SW 1271 (cell line): Measurements from ENCODE around the gene CIRBP.

Experiments
- DNase-seq, 2 experiments: peaks; one replicate each; lab custom pipeline; 2025; lab: John Stamatoyannopoulos, UW

The CIRBP gene

DNA sequence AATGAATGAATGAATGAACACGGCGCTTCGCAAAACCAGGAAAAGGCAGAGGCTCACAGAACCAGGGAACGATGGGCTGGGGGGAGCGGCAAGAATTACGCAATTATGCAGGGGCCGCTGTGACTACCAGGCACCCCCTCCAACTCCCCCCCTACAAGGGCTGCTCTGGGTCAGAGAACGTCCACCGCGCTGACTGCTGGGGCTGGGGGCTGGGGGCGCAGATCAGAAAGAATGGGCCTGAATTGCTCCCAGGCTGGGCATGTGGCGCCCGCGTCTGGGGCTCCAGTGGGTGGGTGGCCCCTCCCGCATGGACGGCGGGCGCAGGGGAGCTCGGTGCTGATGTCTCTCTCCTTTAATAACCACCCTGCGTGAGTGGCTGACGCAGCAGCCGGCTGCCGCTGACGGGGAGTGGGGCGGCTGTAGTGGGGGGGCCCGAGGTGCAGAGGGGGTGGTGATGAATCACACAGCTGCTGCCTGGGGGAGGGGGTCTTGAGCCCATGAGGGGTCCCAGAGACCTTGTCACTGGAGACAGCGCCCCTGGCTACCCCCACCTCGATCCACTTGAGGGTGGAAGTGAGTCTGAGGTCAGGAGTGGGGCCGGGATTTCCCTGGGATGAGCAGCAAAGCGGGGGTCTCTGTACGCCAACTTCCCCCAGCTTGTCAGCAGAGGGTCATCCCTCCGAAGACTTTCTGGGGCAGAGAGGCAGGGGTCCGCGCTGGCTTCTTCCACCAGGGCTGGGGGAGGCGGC lies 1.5 kb upstream of the CIRBP start:
- no peak for DNase-seq

DNA sequence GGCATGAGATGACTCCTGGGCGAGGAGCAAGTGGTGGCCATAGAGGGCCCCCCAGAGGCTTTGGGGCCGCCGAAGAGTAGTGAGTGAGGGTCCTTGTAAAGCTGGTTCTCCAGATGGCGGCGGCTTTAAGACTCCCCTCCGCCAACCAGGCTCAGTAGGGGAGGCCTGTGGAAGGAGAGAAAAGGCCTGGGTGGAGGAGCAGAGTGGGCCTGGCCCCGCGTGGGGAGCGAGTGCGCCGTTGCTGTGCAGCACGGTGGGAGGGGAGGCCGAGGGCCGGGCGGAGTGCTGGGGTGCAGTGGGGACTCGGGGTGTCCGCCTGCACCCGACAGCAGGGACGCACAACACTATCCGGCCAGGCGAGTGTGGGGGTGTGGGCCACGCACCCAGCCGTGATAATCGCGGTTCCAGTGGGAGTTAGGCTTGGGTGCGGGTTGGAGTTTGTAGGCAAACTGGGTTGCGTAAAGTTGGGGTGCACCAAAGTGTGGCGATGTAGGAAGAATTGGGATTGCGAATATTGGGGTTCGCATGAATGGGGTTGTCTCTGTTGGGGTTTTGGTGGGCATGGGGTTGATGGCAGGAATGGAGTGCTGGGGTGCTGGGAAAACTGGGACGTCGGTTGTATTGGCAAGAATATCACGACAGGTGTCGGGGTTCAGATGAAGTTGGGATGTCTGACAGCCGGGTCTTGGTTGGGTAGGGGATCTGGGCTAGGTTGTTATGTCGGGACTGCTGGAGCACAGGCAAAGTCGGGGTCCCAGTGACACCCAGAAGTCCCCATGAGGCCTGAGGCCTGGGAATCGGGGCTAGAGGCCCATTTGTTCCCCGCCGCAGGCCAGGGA lies 687 bp upstream of the CIRBP start:
- DNase-seq = no peak

DNA sequence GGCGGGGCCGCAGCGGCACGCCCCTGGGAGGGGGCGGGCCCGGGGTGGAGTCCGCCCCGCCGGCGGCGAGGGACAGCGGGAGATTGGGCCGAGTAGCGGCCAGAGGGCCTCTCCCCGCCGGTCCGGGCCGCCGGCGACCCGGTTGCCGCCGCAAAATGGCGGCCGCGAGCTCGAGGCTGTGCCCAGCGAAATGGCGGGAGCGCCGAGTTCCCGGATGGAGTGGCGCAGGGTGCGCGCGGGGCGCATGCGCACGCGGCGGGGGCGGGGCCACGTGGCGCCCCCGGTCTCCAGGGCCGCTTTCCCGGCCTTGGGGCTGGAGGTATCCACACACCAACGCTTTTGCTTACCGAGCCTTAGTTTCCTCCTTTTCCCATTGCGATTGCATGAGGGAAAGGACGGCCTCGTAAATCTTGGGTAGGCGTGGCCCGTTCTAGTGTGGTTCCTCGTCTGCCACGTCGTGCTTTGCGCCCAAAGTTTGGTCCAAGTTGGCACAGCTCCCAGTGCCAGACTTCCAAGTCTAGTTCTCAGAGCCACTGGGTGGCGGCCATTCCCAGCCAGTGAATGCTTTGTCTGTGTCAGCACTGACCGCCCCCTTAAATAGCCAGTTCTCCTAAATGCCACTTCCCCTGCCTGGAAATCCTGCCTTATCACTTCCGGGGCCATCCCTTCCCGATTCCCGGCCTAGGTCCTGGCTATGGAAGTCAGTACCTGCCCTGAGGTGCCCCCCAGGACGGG lies 513 bp downstream of the CIRBP start:
- DNase-seq = peak; percentile 65 to 85

DNA sequence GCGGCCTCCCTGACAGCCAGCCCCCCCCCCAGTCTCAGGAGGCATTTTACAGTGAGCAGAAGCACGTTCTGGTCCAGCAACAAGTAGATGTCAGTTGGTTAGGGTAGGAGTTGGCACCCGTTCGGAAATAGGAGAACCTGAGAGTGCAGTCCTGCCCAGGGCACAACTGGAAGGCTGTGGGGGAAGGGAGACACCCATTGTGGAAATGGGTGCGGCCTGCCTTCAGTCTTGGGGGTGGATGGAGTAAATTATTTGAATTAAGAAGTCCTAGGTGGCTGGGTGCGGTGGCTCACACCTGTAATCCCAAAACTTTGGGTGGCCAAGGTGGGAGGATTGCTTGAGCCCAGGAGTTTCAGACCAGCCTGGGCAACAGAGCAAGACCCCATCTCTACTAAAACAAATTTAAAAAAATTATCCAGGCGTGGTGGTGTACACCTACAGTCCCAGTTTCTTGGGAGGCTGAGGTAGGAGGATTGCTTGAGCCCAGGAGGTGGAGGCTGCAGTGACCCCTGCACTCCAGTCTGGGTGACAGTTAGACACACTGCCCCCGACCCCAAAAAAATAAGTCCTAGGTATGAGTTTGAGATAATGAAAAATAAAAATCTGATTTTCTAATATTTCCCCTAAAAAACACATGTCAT lies 1.2 kb downstream of the CIRBP start:
- no peak for DNase-seq

DNA sequence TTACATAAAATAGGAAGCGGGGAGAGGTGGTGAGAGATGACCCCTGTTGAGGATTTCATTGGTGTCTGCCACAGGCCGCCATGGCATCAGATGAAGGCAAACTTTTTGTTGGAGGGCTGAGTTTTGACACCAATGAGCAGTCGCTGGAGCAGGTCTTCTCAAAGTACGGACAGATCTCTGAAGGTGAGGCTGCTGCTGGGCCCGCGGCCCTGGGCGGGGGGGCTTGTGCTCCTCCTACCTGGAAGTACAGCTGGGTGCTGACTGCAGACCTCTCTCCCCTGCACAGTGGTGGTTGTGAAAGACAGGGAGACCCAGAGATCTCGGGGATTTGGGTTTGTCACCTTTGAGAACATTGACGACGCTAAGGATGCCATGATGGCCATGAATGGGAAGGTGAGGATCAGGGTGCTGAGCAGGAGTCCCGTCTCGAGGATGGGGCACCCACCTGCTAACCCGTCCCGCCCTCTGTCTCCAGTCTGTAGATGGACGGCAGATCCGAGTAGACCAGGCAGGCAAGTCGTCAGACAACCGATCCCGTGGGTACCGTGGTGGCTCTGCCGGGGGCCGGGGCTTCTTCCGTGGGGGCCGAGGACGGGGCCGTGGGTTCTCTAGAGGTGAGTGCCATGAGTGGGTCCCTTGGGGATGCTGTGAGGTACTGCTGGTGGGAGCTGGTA lies 1.9 kb downstream of the CIRBP start:
- no peak for DNase-seq

DNA sequence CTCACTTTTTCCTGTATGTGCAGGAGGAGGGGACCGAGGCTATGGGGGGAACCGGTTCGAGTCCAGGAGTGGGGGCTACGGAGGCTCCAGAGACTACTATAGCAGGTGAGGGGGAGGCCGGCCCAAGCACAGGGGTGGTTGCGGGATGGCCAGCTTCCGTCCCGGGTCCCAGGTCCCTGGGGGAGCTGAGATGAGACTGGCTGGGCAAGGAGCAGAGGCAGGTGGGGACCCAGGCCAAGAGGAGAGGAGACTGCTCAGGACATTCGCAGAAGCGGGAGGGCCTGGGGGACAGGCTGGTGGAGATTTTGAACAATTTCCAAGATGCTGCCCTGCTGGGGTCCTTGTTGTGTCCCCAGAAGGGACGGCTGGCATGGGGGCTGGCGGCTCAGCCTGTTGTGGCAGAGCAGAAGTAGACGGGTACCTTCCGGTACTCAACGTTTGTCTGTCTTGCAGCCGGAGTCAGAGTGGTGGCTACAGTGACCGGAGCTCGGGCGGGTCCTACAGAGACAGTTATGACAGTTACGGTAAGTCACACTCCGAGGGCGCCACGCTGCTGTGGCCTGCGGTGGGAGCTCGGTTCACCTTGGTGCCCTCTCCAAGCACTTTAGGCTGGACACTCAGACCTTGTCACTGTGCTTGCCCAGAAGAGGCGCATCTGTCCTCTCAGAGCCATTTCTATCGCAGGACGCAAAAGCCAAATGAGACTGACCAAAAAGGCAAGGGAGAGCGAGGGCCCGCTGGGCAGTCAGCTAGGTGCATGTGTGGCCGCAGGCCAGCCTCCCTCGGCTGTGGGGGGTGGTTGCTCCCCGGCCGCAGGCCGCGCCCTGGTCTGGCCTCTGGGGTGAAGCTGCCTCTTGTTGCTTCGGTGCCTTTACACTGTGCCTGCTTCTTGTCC lies 2.6 kb downstream of the CIRBP start:
- DNase-seq = no peak

DNA sequence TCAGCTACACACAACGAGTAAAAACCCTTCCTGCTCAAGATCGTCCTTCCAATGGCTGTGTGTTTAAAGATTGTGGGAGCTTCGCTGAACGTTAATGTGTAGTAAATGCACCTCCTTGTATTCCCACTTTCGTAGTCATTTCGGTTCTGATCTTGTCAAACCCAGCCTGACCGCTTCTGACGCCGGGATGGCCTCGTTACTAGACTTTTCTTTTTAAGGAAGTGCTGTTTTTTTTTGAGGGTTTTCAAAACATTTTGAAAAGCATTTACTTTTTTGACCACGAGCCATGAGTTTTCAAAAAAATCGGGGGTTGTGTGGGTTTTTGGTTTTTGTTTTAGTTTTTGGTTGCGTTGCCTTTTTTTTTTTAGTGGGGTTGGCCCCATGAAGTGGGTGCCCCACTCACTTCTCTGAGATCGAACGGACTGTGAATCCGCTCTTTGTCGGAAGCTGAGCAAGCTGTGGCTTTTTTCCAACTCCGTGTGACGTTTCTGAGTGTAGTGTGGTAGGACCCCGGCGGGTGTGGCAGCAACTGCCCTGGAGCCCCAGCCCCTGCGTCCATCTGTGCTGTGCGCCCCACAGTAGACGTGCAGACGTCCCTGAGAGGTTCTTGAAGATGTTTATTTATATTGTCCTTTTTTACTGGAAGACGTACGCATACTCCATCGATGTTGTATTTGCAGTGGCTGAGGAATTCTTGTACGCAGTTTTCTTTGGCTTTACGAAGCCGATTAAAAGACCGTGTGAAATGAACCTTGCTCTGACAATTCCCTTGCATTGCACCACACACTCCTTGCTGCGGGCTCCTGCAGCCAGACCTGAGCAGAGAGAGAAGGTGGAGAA lies 3.5 kb downstream of the CIRBP start:
- DNase-seq = no peak

DNA sequence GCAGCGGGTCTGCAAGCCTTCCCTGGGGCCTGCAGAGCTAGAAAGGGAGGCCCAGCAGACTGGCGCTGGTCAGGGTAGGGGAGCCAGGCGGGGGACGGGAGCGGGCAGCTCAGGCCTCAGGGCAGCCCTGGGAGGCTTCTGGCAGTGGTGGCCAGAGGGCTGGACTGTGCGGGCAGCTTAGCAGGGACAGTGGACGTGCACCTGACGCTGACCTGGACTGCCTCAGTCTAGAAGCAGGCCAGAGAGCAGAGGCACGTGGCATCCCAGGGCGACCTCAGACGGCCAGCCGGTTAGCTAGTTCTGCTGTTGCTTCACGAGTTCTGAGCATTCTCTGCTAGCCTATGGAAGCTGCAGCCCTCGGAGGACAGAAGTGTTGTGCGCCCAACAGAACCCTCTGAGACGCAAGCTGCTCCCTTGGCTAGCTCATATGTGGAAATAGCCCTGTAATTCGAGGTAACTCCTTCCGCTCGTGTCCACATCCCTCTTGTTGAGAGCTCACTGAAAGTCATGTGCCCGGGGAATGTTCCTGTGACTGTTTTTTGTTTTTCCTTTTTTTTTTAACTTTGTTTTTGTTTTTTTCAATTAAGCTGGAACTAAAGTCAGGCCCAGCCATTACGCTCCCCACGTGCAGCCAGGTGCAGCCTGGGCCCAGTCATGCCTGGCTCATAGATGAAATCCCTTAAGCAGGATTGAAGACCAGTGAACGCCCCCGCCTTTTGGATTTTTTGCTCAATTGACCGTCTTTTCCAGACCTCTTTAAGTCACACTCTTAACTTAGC lies 4.3 kb downstream of the CIRBP start:
- no peak for DNase-seq

DNA sequence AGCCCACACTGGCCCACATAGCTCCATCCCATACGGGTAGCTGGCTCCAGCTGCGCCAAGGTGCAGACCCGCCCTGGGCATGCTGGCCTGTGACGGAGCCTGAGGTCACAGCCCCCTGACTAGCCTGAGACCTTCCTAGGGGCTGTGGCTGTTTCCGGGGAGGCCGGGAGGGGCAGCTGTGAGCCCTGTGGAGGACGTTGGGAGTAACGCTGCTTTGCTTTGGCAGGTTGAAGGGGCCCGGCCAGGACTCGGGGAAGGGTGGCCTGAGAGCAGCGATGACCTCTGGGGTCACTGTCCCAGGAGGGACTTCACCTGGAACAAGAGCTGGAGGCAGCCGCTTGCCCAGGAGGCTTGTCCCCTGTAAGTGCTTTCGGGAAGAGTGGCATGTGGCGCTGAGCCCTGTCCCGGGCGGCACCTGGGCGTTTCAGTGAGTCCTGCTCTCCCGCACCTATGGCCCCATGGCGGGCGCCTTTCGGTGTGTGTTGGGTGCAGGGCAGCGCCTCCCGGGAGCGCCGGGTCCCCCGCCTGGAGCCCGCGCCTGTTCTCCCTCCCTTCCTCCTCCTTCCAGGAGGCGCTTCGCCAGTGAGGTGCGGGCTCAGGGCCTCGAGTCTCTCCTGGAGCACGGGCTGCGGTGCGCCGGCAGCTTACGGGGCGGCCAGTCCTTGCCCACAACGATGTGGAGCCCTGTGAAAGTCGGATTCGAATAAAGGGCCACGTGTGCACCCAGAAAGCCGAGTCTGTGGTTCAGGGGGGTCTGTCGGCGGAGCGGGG lies 5.1 kb downstream of the CIRBP start:
- no peak for DNase-seq

DNA sequence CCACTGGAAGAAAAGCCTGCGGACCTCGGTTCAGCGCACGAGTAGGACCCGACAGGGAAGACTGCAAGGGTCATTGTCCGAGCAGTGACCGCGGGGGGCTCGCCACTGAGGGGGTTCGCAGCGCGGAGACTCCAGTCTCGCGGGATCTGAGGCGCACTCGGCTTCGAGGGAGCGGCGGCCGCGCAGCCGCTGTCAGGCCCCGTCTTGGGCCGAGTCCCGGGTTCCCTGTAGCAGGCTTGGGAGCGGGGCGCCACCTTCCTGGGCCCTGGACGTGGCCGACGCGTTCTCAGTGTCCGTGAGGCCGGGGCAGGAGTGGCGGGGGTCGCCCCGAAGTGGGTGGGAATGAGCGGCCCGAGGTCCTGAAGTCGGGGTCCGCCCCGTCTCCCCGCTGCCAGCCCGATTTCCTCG lies 5.7 kb downstream of the CIRBP start:
- peak in 1 of 2 experiments; percentile 51 for DNase-seq

DNA sequence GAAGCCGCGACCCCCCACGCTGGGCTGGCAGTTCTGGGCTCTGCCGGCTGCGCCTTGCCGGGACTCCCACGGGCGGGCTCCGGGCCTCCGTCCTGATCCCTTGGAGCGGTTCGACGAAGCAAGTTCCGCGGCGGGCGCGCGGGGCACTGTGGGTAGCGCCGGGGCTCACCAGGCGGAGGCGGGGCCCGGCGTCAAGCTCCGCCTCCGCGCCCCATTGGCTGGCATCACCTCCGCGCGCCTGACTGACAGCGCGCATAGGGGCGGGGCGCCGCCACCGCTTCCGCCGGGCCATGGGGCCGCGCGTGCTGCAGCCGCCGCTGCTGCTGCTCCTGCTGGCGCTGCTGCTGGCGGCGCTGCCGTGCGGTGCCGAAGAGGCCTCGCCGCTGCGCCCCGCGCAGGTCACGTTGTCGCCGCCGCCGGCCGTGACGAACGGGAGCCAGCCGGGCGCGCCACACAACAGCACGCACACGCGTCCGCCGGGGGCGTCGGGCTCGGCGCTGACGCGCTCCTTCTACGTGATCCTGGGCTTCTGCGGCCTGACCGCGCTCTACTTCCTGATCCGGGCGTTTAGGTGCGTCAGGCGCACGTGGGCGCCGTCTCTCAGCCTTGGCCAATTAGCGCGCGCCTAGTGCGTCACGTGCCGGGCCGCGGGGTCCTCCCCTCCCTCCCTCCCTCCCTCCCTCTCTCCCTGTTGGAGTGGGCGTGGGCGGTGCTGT lies 6.3 kb downstream of the CIRBP start, which contains the start of gene FAM174C:
FAM174C (plus strand) TSS at position 271 of the 716 bp plus-strand sequence; CDS start at position 291, 20 bp downstream.
- DNase-seq = peak; percentile 90 to 94

DNA sequence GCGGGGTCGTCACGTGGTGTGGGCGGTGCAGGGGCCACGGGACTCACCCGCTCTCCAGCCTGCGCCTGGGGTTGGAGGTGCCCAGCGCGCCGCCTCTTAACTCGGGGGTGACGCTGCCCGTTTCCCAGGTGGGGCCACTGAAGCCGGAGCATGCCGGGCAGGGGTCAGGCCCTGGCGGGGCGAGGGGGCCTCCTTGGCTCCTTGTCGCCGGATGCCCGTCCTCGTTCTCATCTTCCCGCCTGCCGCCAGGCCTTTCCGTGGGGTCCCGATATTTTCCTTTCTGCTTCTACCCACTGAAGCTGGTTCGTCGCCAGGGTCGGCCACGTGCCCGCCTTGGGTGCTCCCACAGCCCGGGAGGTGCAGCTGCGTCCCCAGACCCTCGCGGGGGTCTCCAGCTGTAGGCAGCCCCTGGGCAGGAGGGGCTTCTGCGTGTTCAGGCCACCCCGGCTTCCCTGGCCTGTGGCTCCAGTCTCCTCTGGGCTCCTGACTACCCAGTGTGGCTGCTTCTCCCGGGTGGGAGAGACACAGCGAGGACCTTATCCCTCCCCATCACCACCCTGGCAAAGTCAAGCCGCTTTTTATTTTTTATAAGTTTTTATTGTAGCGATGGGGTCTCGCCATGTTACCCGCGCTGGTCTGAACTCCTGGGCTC lies 7.0 kb downstream of the CIRBP start:
- DNase-seq = no peak

DNA sequence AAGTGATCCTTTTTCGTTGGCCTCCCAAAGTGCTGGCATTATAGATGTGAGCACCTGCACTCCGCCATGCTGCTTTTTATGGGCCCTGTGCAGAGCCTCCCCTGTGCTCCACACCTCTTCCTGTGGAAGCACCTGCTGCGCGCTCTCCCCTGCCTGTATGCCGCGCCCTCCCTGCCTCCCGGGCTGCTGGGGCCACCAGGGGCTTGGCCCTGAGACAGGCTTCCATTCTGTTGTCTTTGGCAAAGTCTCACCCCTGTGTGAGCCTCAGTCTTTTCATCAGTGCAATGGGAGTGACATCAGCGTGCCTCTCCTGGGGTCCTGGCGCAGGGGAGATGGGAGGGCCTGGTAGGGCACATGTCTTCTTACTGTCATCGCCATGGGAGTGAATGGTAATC lies 7.5 kb downstream of the CIRBP start:
- DNase-seq = no peak

DNA sequence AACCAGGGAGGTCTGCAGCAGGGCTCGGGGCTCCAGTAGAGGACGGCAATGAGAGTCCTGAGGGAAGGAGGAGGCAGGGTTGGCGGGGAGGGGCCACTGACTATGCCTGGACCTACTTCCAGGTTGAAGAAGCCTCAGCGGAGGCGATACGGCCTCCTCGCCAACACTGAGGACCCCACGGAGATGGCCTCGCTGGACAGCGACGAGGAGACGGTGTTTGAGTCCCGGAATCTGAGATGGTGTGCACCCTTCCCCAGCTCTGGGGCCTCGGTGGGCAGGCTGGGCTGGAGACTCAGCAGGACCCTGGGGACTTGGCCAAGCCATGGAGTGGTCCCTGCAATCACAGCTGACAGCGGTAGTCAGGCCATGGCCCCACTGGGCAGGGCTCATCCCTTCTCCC lies 7.9 kb downstream of the CIRBP start:
- no peak for DNase-seq

DNA sequence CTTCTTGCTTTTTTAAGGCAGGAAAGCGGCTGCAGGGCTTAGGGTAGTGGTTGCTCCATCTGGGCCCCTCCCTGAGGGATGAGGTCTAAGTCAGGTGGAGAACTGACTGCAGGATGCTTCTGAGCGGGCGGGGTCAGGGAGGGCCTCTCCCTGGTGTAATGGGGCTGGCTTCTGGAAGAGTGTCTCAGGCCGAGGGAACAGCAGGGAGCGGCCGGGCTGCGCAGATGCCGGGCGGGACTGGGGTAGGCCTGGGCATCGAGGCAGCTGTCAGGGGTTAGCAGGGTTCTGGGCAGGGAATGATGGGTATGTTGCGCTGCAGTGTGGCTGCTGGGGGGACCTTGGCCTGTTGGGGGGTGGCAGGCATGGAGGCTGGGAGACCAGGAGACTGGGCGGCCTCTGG lies 8.9 kb downstream of the CIRBP start:
- no peak for DNase-seq

DNA sequence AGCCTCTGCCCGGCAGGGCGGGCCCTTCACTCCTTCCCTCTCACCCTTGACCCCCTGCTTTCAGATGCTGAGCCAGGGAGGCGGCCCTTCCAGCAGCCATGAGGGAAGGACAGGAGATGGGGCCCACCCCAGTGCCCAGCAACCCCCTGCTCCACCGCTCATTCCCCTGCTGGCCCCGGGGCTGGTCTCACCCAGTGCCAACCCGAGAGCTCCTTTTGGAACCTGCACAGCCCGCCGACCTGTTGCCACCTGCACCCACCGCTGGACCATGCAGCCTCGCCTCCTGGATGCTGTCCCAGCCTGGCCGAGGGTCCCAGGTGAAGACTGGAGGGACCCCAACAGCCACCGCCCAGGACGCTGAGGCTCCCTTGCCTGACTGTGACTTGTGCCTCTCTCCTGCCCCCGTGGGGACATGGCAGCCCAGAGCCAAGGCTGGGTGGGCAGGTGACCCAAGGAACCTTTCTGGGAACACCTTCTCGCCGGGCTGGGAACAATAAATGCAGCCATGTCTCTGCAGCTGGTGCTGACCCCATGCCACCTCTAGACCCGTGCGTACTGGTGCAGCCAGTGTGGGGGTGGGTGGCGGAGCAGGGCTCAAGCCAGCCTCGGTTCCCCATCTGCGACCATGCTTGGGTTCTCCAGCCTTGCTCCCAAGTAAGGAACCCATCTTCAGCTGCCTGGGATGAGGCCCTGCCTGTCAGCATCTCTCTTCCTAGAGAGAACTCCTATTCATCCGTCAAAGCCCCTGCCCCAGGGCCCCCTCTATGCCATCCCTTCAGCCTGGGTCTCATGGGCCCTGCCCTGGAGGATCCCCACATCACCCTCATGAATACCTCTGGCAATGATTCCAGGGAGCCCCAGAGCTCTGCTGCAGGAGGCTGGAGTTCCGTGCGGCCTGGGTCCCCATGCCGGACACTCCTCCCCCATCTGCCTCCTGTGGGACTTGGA lies 9.9 kb downstream of the CIRBP start:
- DNase-seq = no peak
